ENCODE measurements around the gene DHODH. TPM values are rescaled to one million over a fixed set of nuclear protein-coding genes. Genes with fewer than 3 reads are reported as not detected.
A peak's percentile ranks its signal among the peaks of the same experiment; 100 is the strongest.

DHODH gene
- total and polyA plus RNA-seq, 2 of the 13 experiments (the other 11 are each of a cell fraction or from before 2014, with no cell fraction given) = 10.7 to 16.4 TPM

- TF ChIP-seq CCAR2 (optimal IDR thresholded peaks at IDR 0.05; ENCODE audit: low read depth, low read length) (no peak), SCMH1 (CRISPR knock-in tag; IDR thresholded peaks at IDR 0.05; ENCODE audit: borderline replicate concordance) (no peak), SMARCE1 (IDR thresholded peaks at IDR 0.05; ENCODE audit: borderline replicate concordance) (no peak), FUBP1 (CRISPR knock-in tag; IDR thresholded peaks at IDR 0.05; ENCODE audit: borderline replicate concordance) (no peak), IKZF1 (IDR thresholded peaks at IDR 0.05) (no peak), MEIS1 (CRISPR knock-in tag; IDR thresholded peaks at IDR 0.05; ENCODE audit: borderline replicate concordance) (no peak), ZNF672 (CRISPR knock-in tag; IDR thresholded peaks at IDR 0.05) (no peak), NCOA5 (CRISPR knock-in tag; IDR thresholded peaks at IDR 0.05) (no peak), ATF4 (CRISPR knock-in tag; IDR thresholded peaks at IDR 0.05) (peak in 1 of 2 experiments; percentile 24; a peak in 1 of 4 replicates), NBN (conservative IDR thresholded peaks at IDR 0.05) (no peak)
Measured at GRCh38 chr16:72027669-72028378, 19.3 kb downstream of the DHODH start (continued).
